ENCODE measurements around the gene PTPRCAP.

Gene PTPRCAP

GRCh38 chr11:67441731-67442351 lies 4.4 kb upstream of the PTPRCAP start:
- no peak for DNase-seq (ENCODE audit: low read depth in 4 of 4, low spot score in 1 of 4)

DNA sequence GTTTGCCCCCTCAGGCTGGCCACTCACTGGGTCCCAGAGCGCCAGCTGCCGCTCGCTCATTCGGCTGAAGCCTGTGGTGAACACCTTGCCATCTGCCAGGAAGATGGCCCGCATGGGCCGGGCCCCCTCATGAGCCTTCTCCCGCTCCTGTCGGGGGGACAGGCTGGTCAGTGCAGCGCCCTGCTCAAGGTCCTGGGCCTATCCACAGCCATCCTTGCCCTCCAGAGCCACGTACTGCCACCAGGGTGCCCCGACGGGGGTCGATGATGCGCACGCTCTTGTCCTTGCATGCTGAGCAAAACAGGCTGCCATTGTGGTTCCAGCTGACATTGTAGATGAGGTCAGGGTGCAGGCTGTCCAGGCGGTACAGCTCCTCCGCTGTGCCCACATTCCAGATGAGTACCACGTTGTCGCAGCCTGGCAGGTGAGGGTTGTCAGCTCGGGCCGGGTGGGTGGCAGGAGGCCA lies 3.6 kb upstream of the PTPRCAP start:
- no peak for DNase-seq (ENCODE audit: low read depth in 4 of 4, low spot score in 1 of 4)

- no peak for DNase-seq (ENCODE audit: low read depth in 4 of 4, low spot score in 1 of 4)
Observed at GRCh38 chr11:67440229-67441097, 3.0 kb upstream of the PTPRCAP start.

DNA sequence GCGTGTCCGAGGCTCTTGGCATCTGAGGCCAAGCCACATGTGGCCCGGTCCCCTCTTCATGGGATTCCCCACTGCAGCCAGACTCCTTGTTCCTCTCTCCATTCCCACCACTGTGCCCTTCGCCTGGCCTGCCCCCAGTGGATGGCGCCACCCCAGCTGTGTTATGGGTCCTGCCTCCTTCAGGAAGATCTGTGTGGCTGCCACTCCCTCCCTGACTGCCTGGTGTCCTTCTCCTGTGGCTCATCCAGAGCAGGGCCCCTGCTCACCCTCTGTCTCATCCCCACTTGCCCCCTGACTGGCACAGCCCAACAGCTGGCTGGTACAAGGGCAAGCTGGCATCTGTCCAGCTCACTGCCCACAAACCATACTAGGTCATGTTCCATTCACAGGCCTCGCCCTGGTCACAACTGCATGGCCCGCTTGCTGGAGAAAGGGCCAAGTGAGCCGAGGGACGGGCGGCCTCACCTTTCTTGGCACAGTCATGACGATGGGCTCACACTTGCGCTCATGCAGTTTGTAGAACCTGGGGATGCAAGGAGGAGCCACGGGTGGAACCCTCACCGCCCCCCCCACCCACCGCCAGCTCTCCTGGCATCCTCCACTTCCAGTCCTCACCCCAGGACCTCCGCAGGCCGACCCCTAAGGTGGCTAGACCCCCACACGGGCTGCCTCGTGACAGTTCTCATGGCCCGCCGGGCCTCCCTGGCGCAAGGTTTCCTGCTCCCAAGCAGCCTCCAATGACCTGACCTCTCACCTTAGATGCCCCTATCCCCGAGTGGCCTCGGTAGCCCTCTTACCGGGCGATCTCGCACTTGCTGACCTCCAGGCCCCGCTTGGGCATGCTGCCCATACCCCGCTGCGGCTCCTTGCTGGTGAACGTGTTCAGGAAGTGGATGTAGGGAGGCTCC lies 2.1 kb upstream of the PTPRCAP start:
- no peak for DNase-seq (ENCODE audit: low read depth in 4 of 4, low spot score in 1 of 4)

DNA sequence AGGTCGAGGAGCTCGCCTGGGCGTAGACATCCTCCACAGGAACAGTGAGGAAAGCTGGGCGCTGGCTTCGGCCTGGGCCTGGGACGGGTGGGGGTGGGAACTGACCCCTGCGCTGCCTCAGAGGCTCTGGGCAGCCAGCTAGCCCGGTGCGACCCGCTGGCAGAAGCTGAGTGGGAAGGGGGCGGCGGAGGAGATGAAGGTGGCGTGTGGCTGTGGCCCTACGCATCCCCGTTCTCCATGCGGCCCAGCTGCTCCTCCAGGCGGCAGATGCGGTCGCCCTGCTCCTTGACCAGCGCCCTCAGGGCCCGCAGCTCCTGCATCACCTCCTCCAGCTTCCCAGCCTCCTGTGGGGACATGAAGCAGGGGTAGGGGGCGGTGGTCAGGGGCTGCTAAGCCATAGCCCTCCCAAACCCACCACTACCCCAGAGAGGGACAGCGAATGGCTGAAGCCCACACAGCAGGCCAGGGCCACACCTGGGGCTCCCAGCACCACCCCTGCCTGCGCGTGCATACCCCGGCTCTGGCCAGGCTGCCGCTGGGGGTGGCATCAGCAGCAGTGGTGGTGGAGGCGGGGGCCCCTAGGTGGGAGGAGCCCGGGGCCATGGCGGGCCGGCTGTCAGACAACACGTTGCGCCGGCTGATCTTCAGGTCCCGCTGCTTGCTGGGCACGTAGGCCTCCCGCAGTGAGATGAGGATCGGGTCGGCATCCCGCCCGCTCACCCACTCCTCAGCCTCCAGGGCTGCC lies 848 bp upstream of the PTPRCAP start:
- DNase-seq (ENCODE audit: low read depth in 4 of 4, low spot score in 1 of 4) = peak in 2 of 4 experiments; percentile 70 to 87

- DNase-seq (ENCODE audit: low read depth in 4 of 4, low spot score in 1 of 4) = no peak
Observed at GRCh38 chr11:67437809-67438157, 301 bp upstream of the PTPRCAP start.

- DNase-seq (ENCODE audit: low read depth in 4 of 4, low spot score in 1 of 4) = peak in 2 of 4 experiments; percentile 71 to 88
Observed at GRCh38 chr11:67436459-67437081, 912 bp downstream of the PTPRCAP start.

- DNase-seq (ENCODE audit: low read depth in 4 of 4, low spot score in 1 of 4) = no peak
Observed at GRCh38 chr11:67435727-67436458, 1.6 kb downstream of the PTPRCAP start.

DNA sequence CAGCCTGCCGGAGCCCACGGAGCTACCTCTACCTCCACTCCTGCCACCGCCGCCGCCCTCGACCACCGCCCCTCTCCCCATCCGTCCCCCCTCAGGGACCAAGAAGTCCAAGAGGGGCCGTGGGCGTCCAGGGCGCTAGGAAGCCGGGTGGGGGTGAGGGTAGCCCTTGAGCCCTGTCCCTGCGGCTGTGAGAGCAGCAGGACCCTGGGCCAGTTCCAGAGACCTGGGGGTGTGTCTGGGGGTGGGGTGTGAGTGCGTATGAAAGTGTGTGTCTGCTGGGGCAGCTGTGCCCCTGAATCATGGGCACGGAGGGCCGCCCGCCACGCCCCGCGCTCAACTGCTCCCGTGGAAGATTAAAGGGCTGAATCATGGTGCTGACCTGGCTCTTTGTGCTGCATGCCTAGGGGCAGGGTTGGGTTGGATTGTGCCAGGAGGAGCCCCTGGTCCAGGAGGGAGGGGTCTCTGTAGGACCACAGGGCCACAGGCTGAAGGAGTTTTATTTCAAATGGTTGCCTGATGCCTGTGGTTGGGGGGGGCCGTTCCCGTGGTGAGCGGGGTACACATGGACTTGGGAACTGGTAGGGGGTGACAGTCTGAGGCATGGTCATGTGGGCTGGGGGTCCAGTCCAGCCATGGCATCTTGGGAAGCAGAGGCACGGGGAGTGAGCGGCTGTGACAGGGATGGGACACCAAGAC lies 2.3 kb downstream of the PTPRCAP start:
- no peak for DNase-seq (ENCODE audit: low read depth in 4 of 4, low spot score in 1 of 4)

- no peak for DNase-seq (ENCODE audit: low read depth in 4 of 4, low spot score in 1 of 4)
Observed at GRCh38 chr11:67434395-67434881, 3.0 kb downstream of the PTPRCAP start.

DNA sequence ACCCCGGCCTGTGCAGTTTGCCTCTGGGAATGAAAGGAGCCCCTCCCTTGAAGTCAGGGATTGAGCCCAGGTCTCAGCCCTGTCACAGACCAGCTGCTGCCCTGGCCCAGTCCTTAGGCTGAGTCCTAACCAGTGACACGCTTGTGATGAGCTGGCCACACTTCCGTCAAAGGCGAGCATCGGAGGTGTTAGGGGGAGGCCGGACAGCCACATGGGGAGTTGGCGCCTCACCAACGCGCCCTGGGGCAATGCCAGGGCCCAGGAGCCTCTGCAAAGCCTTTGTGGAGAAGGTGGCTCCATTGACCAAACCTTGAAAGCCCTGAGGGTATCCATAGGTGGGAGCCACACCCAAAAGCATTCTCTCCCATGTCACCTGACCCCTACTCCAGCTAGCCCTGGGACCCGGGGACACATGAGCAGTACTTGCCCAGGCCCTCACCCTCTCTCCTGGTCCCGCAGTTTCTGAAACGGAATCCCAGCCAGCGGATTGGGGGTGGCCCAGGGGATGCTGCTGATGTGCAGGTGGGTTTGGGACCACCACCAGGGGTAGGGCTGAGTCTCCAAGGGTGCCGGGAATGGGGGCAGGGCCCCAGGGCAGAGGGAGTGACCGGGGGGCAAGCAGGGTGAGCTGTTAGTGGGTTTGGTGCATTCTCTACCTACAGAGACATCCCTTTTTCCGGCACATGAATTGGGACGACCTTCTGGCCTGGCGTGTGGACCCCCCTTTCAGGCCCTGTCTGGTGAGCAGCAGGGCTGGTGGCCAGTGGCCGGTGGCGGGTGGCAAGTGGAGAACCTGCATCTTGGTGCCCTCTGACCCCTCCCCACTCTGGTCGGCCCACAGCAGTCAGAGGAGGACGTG lies 3.7 kb downstream of the PTPRCAP start:
- DNase-seq (ENCODE audit: low read depth in 4 of 4, low spot score in 1 of 4) = no peak

GRCh38 chr11:67432655-67433349 lies 4.7 kb downstream of the PTPRCAP start:
- DNase-seq (ENCODE audit: low read depth in 4 of 4, low spot score in 1 of 4) = no peak

DNA sequence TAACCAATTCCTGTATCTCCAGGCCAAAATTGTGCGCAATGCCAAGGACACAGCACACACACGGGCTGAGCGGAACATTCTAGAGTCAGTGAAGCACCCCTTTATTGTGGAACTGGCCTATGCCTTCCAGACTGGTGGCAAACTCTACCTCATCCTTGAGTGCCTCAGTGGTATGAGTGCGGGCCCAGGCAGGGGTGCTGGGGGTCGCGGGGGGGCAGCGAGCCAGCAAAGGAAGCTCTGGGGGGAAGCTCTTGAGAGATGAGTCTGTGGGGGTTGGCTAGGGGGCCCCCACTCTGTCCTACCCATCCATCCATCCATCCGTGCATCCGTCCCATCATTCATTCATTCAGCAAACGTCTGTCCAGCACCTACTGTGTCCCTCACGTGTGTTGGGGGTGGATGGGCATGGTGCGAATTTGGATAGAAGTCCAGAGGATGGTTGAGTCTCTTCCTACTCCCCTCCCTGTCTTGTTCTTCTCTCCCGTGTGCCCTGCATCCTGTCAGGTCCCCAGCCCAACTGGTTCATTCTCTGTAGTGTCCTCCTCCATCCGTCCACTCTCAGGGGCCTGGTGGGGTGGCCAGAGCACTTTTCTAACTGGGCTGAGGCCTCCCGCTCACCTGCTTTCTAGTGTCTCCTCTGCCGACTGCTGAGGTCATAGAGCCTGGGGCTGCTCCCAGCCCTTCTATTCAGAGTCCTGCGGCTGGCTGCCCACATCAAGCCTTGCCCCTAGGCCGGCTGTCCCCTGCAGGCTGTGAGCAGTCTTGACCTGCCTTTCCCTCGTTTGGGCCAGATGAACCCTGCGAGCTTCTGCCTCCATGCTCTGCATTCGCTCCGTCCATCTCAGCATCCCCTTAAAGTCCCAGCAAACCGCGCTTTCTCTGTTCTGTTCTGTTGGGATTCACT lies 5.9 kb downstream of the PTPRCAP start:
- DNase-seq (ENCODE audit: low read depth in 4 of 4, low spot score in 1 of 4) = no peak

DNA sequence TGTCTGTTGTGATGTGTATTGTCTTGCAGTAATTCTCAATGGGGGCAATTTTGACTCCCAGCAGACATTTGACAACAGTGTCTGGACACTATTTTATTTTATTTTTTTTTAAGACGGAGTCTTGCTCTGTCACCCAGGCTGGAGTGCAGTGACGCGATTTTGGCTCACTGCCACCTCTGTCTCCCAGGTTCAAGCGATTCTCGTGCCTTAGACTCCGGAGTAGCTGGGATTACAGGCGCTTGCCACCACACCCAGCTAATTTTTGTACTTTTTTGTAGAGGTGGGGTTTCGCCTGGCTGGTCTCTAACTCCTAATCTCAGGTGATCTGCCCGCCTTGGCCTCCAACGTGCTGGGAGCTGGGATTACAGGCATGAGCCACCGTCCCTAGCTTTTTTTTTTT lies 7.8 kb downstream of the PTPRCAP start:
- no peak for DNase-seq (ENCODE audit: low read depth in 4 of 4, low spot score in 1 of 4)

- no peak for DNase-seq (ENCODE audit: low read depth in 4 of 4, low spot score in 1 of 4)
Observed at GRCh38 chr11:67429038-67429668, 8.3 kb downstream of the PTPRCAP start.
